Small intestine (tissue), 7 donors: ENCODE data around the gene MAN1C1. TPM values are rescaled to one million over a fixed set of nuclear protein-coding genes. Genes with fewer than 3 reads are reported as not detected.

ENCODE experiments used
- DNase-seq, 2 donors: peaks; one replicate each; pipeline versions ENCODE4 v3.0.0 to v3.0.0-alpha.2; 2013
- FAIRE-seq: peaks from 2 replicates; lab custom pipeline; 2012; peaks lifted over from hg19 to GRCh38; lab: Jason Lieb, UNC
- H3K27ac ChIP-seq, 3 donors: one replicate each; pipeline ENCODE4 v1.5.1; 2013; ENCODE audit warnings: low read length in 2 of 3, mild to moderate bottlenecking in 2 of 3, control low read depth in 1 of 3, inconsistent platforms in 1 of 3, low read depth in 1 of 3, moderate library complexity in 1 of 3
- H3K27me3 ChIP-seq, 3 donors: one replicate each; pipeline ENCODE4 v1.6.1; 2013; ENCODE audit warnings: low read length in 3 of 3, inconsistent platforms in 1 of 3; ENCODE audit not compliant: control insufficient read depth in 3 of 3, insufficient read depth in 3 of 3
- H3K36me3 ChIP-seq, 3 donors: one replicate each; pipeline ENCODE4 v1.6.1; 2013; ENCODE audit warnings: low read length in 3 of 3, inconsistent platforms in 1 of 3, low read depth in 1 of 3, mild to moderate bottlenecking in 1 of 3, moderate library complexity in 1 of 3; ENCODE audit not compliant: control insufficient read depth in 3 of 3, insufficient read depth in 2 of 3
- H3K4me1 ChIP-seq, 3 donors: one replicate each; pipeline ENCODE4 v1.6.1; 2013; ENCODE audit warnings: low read length in 2 of 3, inconsistent platforms in 1 of 3, low read depth in 1 of 3, mild to moderate bottlenecking in 1 of 3, moderate library complexity in 1 of 3; ENCODE audit not compliant: control insufficient read depth in 3 of 3, insufficient read depth in 2 of 3
- H3K4me3 ChIP-seq, 3 donors: one replicate each; pipeline ENCODE4 v1.5.1; 2013; ENCODE audit warnings: low read length in 3 of 3, control low read depth in 1 of 3, inconsistent platforms in 1 of 3, low read depth in 1 of 3, mild to moderate bottlenecking in 1 of 3, moderate library complexity in 1 of 3
- H3K9me3 ChIP-seq, 2 donors: one replicate each; pipeline ENCODE4 v1.6.1; 2013; ENCODE audit warnings: low read depth in 1 of 2, low read length in 1 of 2; ENCODE audit not compliant: control insufficient read depth in 2 of 2, insufficient read depth in 1 of 2
- WGBS, 3 donors: extraction: QIAGEN DNeasy Blood & Tissue Kit; methylation state at CpG; one replicate each; pipeline ENCODE4 v1.1.7; 2013; 5-methylcytosine and 5-hydroxymethylcytosine counted together
- polyA plus RNA-seq, 4 donors: library from polyadenylated mRNA; stranded (reverse) in 3 of 4; unstranded in 1 of 4; fragments of 200-250 nt in 3 of 4; fragments of 120-200 nt in 1 of 4; gene quantifications; one replicate each; pipeline versions ENCODE4 v1.2.1 to v1.2.3, GENCODE V29; 2013
- donor health status: healthy with polysubstance abuse.
- donor health status: control.
- donor health status: control.
- donor health status: Bipolar disorder and iron deficiency.
- donor health status: healthy.

MAN1C1 gene
- polyA plus RNA-seq, 4 donors: 0.67 to 12.1 (median 3.4) TPM

- WGBS, 3 donors: 88 to 100% (median 93%) methylated on average over 2 of the region's 2 CpGs
- no peak for FAIRE-seq
- Histone ChIP-seq H3K27me3 (no peaks in the 10 kb centered on the region), H3K9me3 (no peaks in the 10 kb centered on the region), H3K27ac (no peak overlapping the region), H3K36me3 (no peaks in the 10 kb centered on the region), H3K4me3 (no peak overlapping the region), H3K4me1 (peaks cover 0 to 29% (median 5%) of the 10 kb centered on the region in 3 donors)
- DNase-seq: no peak
Measured at GRCh38 chr1:25724966-25725365, 108.4 kb downstream of the MAN1C1 start.

GRCh38 chr1:25725482-25725881 lies 108.9 kb downstream of the MAN1C1 start:
- no peak for DNase-seq
- no peak for FAIRE-seq
- Histone ChIP-seq H3K9me3 (no peaks in the 10 kb centered on the region), H3K4me3 (no peak overlapping the region), H3K27me3 (no peaks in the 10 kb centered on the region), H3K27ac (no peak overlapping the region), H3K4me1 (peaks cover 0 to 34% (median 5%) of the 10 kb centered on the region in 3 donors), H3K36me3 (no peaks in the 10 kb centered on the region)
- WGBS, 3 donors: 80 to 88% (median 81%) methylated on average over 8 of the region's 8 CpGs

- DNase-seq: peak; percentile 64 to 67
- WGBS, 3 donors: 30 to 62% (median 54%) methylated on average over 8 of the region's 8 CpGs
- H3K27ac ChIP-seq: peak overlapping the region in 1 of 3 donors; percentile 64
Measured at GRCh38 chr1:25727088-25727487, 110.5 kb downstream of the MAN1C1 start.

GRCh38 chr1:25727635-25728286 lies 111.2 kb downstream of the MAN1C1 start:
- H3K4me3 ChIP-seq: no peak overlapping the region
- no peaks in the 10 kb centered on the region for H3K9me3 ChIP-seq
- FAIRE-seq: no peak
- peaks cover 0 to 37% (median 5%) of the 10 kb centered on the region in 3 donors for H3K4me1 ChIP-seq
- no peaks in the 10 kb centered on the region for H3K27me3 ChIP-seq
- peak overlapping the region in 2 of 3 donors; percentile 13 to 64 for H3K27ac ChIP-seq
- 12 to 32% (median 30%) methylated on average over 11 to 12 of the region's 12 CpGs for WGBS, 3 donors
- DNase-seq: peak; percentile 67 to 93
- H3K36me3 ChIP-seq: no peaks in the 10 kb centered on the region

More at GRCh38 chr1:25727088-25727487, 110.5 kb downstream of the MAN1C1 start:
- peaks cover 0 to 37% (median 5%) of the 10 kb centered on the region in 3 donors for H3K4me1 ChIP-seq
- H3K4me3 ChIP-seq: no peak overlapping the region
- H3K27me3 ChIP-seq: no peaks in the 10 kb centered on the region
- no peaks in the 10 kb centered on the region for H3K9me3 ChIP-seq
- FAIRE-seq: no peak
- no peaks in the 10 kb centered on the region for H3K36me3 ChIP-seq

GRCh38 chr1:25728301-25728935 lies 111.8 kb downstream of the MAN1C1 start:
- H3K9me3 ChIP-seq: no peaks in the 10 kb centered on the region
- peaks cover 0 to 37% (median 5%) of the 10 kb centered on the region in 3 donors for H3K4me1 ChIP-seq
- no peak overlapping the region for H3K4me3 ChIP-seq
- no peaks in the 10 kb centered on the region for H3K27me3 ChIP-seq
- no peaks in the 10 kb centered on the region for H3K36me3 ChIP-seq
- FAIRE-seq (no peak), DNase-seq (no peak)
- WGBS, 3 donors: 55 to 74% (median 68%) methylated on average over 11 of the region's 11 CpGs
- peak overlapping the region in 1 of 3 donors; percentile 64 for H3K27ac ChIP-seq

GRCh38 chr1:25729045-25729444 lies 112.5 kb downstream of the MAN1C1 start:
- no peak overlapping the region for H3K4me3 ChIP-seq
- no peaks in the 10 kb centered on the region for H3K36me3 ChIP-seq
- H3K4me1 ChIP-seq: peaks cover 0 to 37% (median 5%) of the 10 kb centered on the region in 3 donors
- no peaks in the 10 kb centered on the region for H3K9me3 ChIP-seq
- DNase-seq (no peak), FAIRE-seq (no peak)
- 80 to 90% (median 90%) methylated on average over 4 of the region's 4 CpGs for WGBS, 3 donors
- H3K27me3 ChIP-seq: no peaks in the 10 kb centered on the region
- no peak overlapping the region for H3K27ac ChIP-seq

- peak in 1 of 2 donors; percentile 56 for DNase-seq
- H3K36me3 ChIP-seq: no peaks in the 10 kb centered on the region
- H3K9me3 ChIP-seq: no peaks in the 10 kb centered on the region
- H3K27me3 ChIP-seq: no peaks in the 10 kb centered on the region
- FAIRE-seq: no peak
- H3K27ac ChIP-seq: no peak overlapping the region
- peaks cover 0 to 37% (median 5%) of the 10 kb centered on the region in 3 donors for H3K4me1 ChIP-seq
- no peak overlapping the region for H3K4me3 ChIP-seq
- 49 to 60% (median 56%) methylated on average over 12 of the region's 12 CpGs for WGBS, 3 donors
Measured at GRCh38 chr1:25729790-25730644, 113.4 kb downstream of the MAN1C1 start.

- H3K27me3 ChIP-seq: no peaks in the 10 kb centered on the region
- no peak overlapping the region for H3K4me3 ChIP-seq
- no peaks in the 10 kb centered on the region for H3K9me3 ChIP-seq
- 82 to 89% (median 83%) methylated on average over 5 of the region's 5 CpGs for WGBS, 3 donors
- no peak for DNase-seq
- no peak overlapping the region for H3K27ac ChIP-seq
- no peaks in the 10 kb centered on the region for H3K36me3 ChIP-seq
- H3K4me1 ChIP-seq: peaks cover 0 to 37% (median 5%) of the 10 kb centered on the region in 3 donors
- FAIRE-seq: no peak
Measured at GRCh38 chr1:25731148-25731547, 114.6 kb downstream of the MAN1C1 start.
